Heart right ventricle (tissue), 16 donors: Measurements from ENCODE around the gene UBE2Q2. TPM values are rescaled to one million over a fixed set of nuclear protein-coding genes. Genes with fewer than 3 reads are reported as not detected.
"Not testable (repeated sequence)": the region's sequence is repeated elsewhere in the genome, so short reads cannot be mapped to it uniquely, and the experiment has no call there.

Experiments
- ATAC-seq, 8 donors: fragments of 200-7000 bp; cut with Tn5 transposase; one replicate each; pipeline ENCODE4 v1.9.1; 2020; ENCODE audit warnings: mild to moderate bottlenecking in 8 of 8, moderate library complexity in 8 of 8, moderate number of reproducible peaks in 1 of 8
- DNase-seq, 2 donors: peaks; one replicate each; pipeline ENCODE4 v3.0.0-alpha.2; 2020
- H3K27ac ChIP-seq, 10 donors: fragments of 200-600 bp; sonication (generic) in 2 of 10; one replicate each; pipeline versions ENCODE4 v1.5.0 to v1.8.0; 2020 to 2022; ENCODE audit warnings: mild to moderate bottlenecking in 3 of 10
- H3K27me3 ChIP-seq, 7 donors: fragments of 200-600 bp; one replicate each; pipeline ENCODE4 v1.8.0; 2021 to 2022; ENCODE audit warnings: mild to moderate bottlenecking in 2 of 7
- H3K36me3 ChIP-seq, 9 donors: fragments of 200-600 bp; sonication (generic) in 1 of 9; one replicate each; pipeline versions ENCODE4 v1.5.0 to v1.8.0; 2020 to 2022; ENCODE audit warnings: mild to moderate bottlenecking in 2 of 9
- H3K4me1 ChIP-seq, 9 donors: fragments of 200-600 bp; sonication (generic) in 1 of 9; one replicate each; pipeline versions ENCODE4 v1.5.0 to v1.8.0; 2020 to 2022; ENCODE audit warnings: mild to moderate bottlenecking in 4 of 9
- H3K4me3 ChIP-seq, 10 donors: fragments of 200-600 bp; sonication (generic) in 2 of 10; one replicate each; pipeline versions ENCODE4 v1.5.0 to v1.8.0; 2020 to 2022; ENCODE audit warnings: mild to moderate bottlenecking in 7 of 10, moderate library complexity in 2 of 10
- H3K9me3 ChIP-seq, 11 donors: fragments of 200-600 bp in 10 of 11; sonication (generic) in 2 of 11; one replicate each; pipeline versions ENCODE4 v1.5.0 to v1.8.0; 2013 to 2022; ENCODE audit warnings: mild to moderate bottlenecking in 2 of 11, control low read depth in 1 of 11, moderate library complexity in 1 of 11
- WGBS, 2 donors: extraction: QIAGEN DNeasy Blood & Tissue Kit; methylation state at CpG; one replicate each; pipeline ENCODE4 v1.1.7; 2013; ENCODE audit warnings: inconsistent platforms in 1 of 2; 5-methylcytosine and 5-hydroxymethylcytosine counted together
- intact Hi-C, 10 donors: fragments of 100-400 bp; cut with DNase I; formaldehyde crosslinking; loops; one replicate each; pipeline versions ENCODE4 v1.11.1 to v1.14.2; 2022
- polyA plus RNA-seq, 2 donors: library from polyadenylated mRNA; stranded (reverse); fragments of 200-250 nt; gene quantifications; one replicate each; pipeline ENCODE4 v1.2.3, GENCODE V29; 2013
- total RNA-seq, 10 donors: library from RNA; stranded (reverse); fragmentation: NEBNext Ultra II Directional in 3 of 10; extraction: Animal tissue kit (Norgen Biotek cat#: 25700) in 3 of 10; gene quantifications; one replicate each; pipeline versions ENCODE4 v1.2.1 to v1.2.4, GENCODE V29; 2021 to 2023
- TF ChIP-seq, protein P1 (sequence below), 9 donors: fragments of 200-600 bp; sonication (generic) in 2 of 9; IDR thresholded peaks; one replicate each; pipeline versions ENCODE4 v1.5.0 to v1.8.0; 2021 to 2022; ENCODE audit warnings: antibody characterized with exemption in 9 of 9, mild to moderate bottlenecking in 5 of 9, moderate library complexity in 1 of 9
- donor health status: Arrhythmogenic right ventricular cardiomyopathy.
- donor health status: ischemic (EF 13 %, LVEDD 7.1; RV severe dilation, severe dysfunction).
- donor health status: healthy with polysubstance abuse.
- donor health status: DM: no; HTN: yes; CAD: no.
- donor health status: DM: no; HTN: no; CAD: no.
- donor health status: ischemic (EF 25% LVEDD 6.9; RV normal size, moderate dysfunction).
- donor health status: ischemic (EF 25% LVEDD 5.7; RV mildly dilated, moderate dysfunction).
- donor health status: healthy.
- donor health status: DM: yes; HTN: yes; CAD: no.
- donor health status: Ischemic cardiomyopathy.
- donor health status: ischemic (EF 35%, LVEDD 5.7; RV mildly dilated, moderate dysfunction).
- donor health status: nonischemic (EF 11% LVEDD 7.7; RV severe dilation, severe dysfunction).
- donor health status: DM: yes; HTN: yes; CAD: no.
- donor health status: PGD.
- donor health status: ischemic (EF 29% LVEDD 5.4; RV normal size, mild dysfunction).
- donor health status: nonischemic (EF 23%, LVEDD 6.1; RV moderate dilation, normal function).

UBE2Q2 gene
- total and polyA plus RNA-seq, 12 donors: 12.5 to 36.5 (median 24.1) TPM

- ATAC-seq (no peak), DNase-seq (no peak)
- H3K4me3 ChIP-seq: peak overlapping the region; percentile 63 to 95 (median 85)
- no peaks in the 10 kb centered on the region for H3K9me3 ChIP-seq
- TF ChIP-seq, protein P1, sequence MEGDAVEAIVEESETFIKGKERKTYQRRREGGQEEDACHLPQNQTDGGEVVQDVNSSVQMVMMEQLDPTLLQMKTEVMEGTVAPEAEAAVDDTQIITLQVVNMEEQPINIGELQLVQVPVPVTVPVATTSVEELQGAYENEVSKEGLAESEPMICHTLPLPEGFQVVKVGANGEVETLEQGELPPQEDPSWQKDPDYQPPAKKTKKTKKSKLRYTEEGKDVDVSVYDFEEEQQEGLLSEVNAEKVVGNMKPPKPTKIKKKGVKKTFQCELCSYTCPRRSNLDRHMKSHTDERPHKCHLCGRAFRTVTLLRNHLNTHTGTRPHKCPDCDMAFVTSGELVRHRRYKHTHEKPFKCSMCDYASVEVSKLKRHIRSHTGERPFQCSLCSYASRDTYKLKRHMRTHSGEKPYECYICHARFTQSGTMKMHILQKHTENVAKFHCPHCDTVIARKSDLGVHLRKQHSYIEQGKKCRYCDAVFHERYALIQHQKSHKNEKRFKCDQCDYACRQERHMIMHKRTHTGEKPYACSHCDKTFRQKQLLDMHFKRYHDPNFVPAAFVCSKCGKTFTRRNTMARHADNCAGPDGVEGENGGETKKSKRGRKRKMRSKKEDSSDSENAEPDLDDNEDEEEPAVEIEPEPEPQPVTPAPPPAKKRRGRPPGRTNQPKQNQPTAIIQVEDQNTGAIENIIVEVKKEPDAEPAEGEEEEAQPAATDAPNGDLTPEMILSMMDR (IDR thresholded peaks at IDR 0.05): no peak
- WGBS, 2 donors: 43 to 48% methylated on average over 13 of the region's 13 CpGs
- intact Hi-C loops: loop anchor here in 4 of 10 donors (5.0 to 10.0 kb wide), 2 partner anchors 58 to 60 kb away; partner anchors contain the start of gene FBXO22 (in 4 of the 4)
- peak overlapping the region in 7 of 10 donors; percentile 93 to 97 (median 96) for H3K27ac ChIP-seq
- H3K27me3 ChIP-seq: no peaks in the 10 kb centered on the region
- peaks cover 0 to 4% (median 0%) of the 10 kb centered on the region in 9 donors for H3K36me3 ChIP-seq
- H3K4me1 ChIP-seq: peaks cover 0 to 75% (median 61%) of the 10 kb centered on the region in 9 donors
These were observed 1.5 kb downstream of the UBE2Q2 start for GRCh38 chr15:75844629-75845335.

DNA sequence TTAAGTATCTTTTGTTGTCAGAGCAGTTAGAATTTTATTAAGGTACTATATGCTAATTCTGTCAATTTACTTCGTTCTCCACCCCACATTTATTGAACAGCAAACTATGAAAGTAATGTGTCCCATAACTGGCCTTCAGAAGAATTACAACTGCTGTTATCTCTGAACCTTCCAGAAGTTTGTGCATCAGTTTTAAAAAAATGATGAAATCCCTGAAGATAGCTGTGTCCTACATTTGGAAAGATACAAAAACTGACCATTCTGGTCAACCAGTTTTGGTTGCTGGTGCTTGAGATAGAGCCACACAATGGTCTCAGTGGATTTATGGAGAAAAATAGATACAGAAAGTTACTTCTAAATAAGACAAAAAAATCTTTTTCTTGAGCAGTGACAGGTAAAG lies 5.9 kb downstream of the UBE2Q2 start:
- H3K27me3 ChIP-seq: no peaks in the 10 kb centered on the region
- TF ChIP-seq, protein P1 (IDR thresholded peaks at IDR 0.05): no peak
- peaks cover 0 to 89% (median 46%) of the 10 kb centered on the region in 9 donors for H3K4me1 ChIP-seq
- no peak for DNase-seq
- peaks cover 0 to 4% (median 0%) of the 10 kb centered on the region in 9 donors for H3K36me3 ChIP-seq
- WGBS, 2 donors: 91 to 98% methylated on average over 1 of the region's 1 CpG
- no peak overlapping the region for H3K4me3 ChIP-seq
- no peak for ATAC-seq
- intact Hi-C loops: loop anchor here in 3 of 10 donors (5.0 to 10.0 kb wide), 2 partner anchors 53 to 56 kb away; partner anchors contain the start of gene FBXO22 (in 3 of the 3)
- H3K27ac ChIP-seq: no peak overlapping the region
- H3K9me3 ChIP-seq: no peaks in the 10 kb centered on the region

GRCh38 chr15:75850708-75851107 lies 7.5 kb downstream of the UBE2Q2 start:
- H3K27me3 ChIP-seq: no peaks in the 10 kb centered on the region
- H3K4me1 ChIP-seq: peaks cover 0 to 75% (median 31%) of the 10 kb centered on the region in 9 donors
- DNase-seq (no peak), ATAC-seq (no peak)
- H3K36me3 ChIP-seq: peaks cover 0 to 19% (median 10%) of the 10 kb centered on the region in 9 donors
- H3K9me3 ChIP-seq: no peaks in the 10 kb centered on the region
- TF ChIP-seq, protein P1 (IDR thresholded peaks at IDR 0.05): no peak
- intact Hi-C loops: no loop called here
- WGBS, 2 donors: 95 to 96% methylated on average over 2 of the region's 2 CpGs
- no peak overlapping the region for H3K4me3 ChIP-seq
- no peak overlapping the region for H3K27ac ChIP-seq

DNA sequence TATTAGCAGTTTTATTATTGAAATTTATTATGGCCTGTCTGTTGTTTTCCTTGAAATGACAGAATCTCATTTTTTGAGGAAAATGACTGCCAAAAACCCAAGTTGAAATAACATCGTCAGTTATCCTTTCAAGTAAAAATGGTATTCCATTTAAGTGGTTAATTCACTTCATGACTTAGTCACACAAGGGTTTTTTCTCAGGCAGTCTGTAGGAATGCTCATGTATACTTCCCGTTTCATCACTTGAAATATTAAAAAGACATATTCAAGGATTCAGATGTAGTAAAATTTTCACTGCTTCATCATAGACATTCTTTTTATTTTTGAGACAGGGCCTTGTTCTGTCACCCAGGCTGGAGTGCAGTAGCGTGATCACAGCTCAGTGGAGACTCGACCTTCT lies 8.3 kb downstream of the UBE2Q2 start:
- Histone ChIP-seq H3K36me3 (peaks cover 0 to 24% (median 10%) of the 10 kb centered on the region in 9 donors), H3K4me1 (peaks cover 0 to 66% (median 28%) of the 10 kb centered on the region in 9 donors)
- DNase-seq, H3K9me3 ChIP-seq, H3K27ac ChIP-seq, ATAC-seq, H3K27me3 ChIP-seq, H3K4me3 ChIP-seq, intact Hi-C loops: not testable (repeated sequence)
- 92 to 94% methylated on average over 4 of the region's 4 CpGs for WGBS, 2 donors

DNA sequence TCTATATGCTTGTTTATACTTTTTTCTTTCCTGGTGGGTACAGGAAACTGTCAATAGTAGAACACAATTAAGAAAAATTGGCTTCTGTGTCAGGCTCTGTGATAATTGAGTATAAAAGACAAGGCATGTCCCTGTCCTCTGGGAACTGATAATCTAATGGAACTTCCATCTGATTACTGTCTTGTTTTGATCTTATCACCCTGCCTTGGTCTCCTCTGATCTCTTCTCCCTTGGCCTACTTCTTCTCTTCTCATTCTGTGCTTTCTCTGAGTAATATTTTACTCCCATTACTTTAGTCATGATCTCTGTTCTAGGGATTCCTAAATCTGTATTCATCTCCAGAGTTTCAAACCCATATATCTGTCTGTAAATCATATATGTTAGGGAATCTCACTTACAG lies 14.6 kb downstream of the UBE2Q2 start:
- Histone ChIP-seq H3K27ac (no peak overlapping the region), H3K36me3 (peaks cover 0 to 43% (median 10%) of the 10 kb centered on the region in 9 donors), H3K27me3 (no peaks in the 10 kb centered on the region), H3K4me3 (no peak overlapping the region), H3K9me3 (no peaks in the 10 kb centered on the region), H3K4me1 (peaks cover 0 to 36% (median 10%) of the 10 kb centered on the region in 9 donors)
- TF ChIP-seq, protein P1 (IDR thresholded peaks at IDR 0.05): no peak
- intact Hi-C loops: no loop called here
- no peak for ATAC-seq
- DNase-seq: no peak
